Measurements from ENCODE around the gene TPSG1. TPM values are rescaled to one million over a fixed set of nuclear protein-coding genes. Genes with fewer than 3 reads are reported as not detected.
"Not testable (repeated sequence)": the region's sequence is repeated elsewhere in the genome, so short reads cannot be mapped to it uniquely, and the experiment has no call there.

The TPSG1 gene
- total and polyA plus RNA-seq, 10 of the 15 experiments (the other 5 are each of a cell fraction or from before 2014, with no cell fraction given), result not detected

DNA sequence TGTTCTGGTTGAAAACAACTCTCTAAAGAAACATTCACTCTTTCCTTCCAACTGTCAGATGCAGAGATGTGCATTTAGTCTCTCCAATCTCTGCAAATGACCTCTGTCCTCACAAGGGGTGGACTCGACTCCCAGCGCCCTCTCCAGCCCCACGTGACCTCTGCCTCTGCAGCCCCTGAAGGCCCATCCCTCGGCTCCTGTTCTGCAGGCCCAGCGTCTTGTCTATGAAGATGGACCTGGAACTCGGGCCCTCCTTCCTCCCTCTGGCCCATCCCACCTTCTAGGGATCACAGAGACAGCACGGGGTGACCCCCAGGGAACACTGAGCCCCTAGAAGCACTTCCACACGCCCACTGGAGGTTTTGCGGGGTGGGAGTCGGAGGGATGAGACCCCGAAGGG is 18.3 kb upstream of the TPSG1 start:
- H4K20me1 ChIP-seq (ENCODE audit: control insufficient read depth, insufficient read depth); H2AFZ ChIP-seq (ENCODE audit: control insufficient read depth, low read depth, low read length); ATAC-seq; intact Hi-C loops (cut with micrococcal nuclease; ENCODE audit: unreplicated experiment); in situ Hi-C loops (cut with MboI); H3K9ac ChIP-seq (ENCODE audit: control insufficient read depth, insufficient read depth, low read length); CTCF ChIA-PET; POLR2A ChIA-PET; H3K4me1 ChIP-seq (ENCODE audit: control insufficient read depth, insufficient read depth, low read length); RAD21 ChIA-PET (ENCODE audit: unreplicated experiment); H3K27me3 ChIP-seq (replicated peaks in 1 of 2; ENCODE audit: control insufficient read depth in 2 of 2, insufficient read depth in 2 of 2, low read length in 1 of 2); BruUV-seq (replicated peaks); H3K79me2 ChIP-seq (ENCODE audit: control insufficient read depth, insufficient read depth, low read length); H3K36me3 ChIP-seq (ENCODE audit: control insufficient read depth in 2 of 2, insufficient read depth in 2 of 2, low read length in 1 of 2); H3K9me3 ChIP-seq (replicated peaks; ENCODE audit: control insufficient read depth, insufficient read depth, low read length); H3K27ac ChIP-seq (ENCODE audit: control insufficient read depth, insufficient read depth); H3K4me3 ChIP-seq; H3K4me2 ChIP-seq (ENCODE audit: control insufficient read depth, insufficient read depth); SMC1A ChIA-PET (ENCODE audit: uncharacterized antibody, unreplicated experiment); DNase-seq (ENCODE audit: low read depth, low spot score); FAIRE-seq: not testable (repeated sequence)
- WGBS (ENCODE audit: insufficient coverage, insufficient replicate concordance, low lambda C conversion rate, missing lambda C conversion rate), result 25% methylated on average over 7 of the region's 11 CpGs

DNA sequence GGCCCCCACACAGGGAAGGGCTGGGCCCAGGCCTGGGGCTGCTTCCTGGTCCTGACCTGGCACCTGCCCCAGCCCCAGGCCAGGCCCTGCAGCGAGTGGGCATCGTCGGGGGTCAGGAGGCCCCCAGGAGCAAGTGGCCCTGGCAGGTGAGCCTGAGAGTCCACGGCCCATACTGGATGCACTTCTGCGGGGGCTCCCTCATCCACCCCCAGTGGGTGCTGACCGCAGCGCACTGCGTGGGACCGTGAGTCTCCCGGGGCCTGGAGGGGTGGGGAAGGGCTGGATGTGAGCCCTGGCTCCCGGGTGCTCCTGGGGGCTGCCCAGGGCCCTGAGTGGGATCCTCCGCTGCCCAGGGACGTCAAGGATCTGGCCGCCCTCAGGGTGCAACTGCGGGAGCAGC is 16.0 kb upstream of the TPSG1 start:
- WGBS (ENCODE audit: insufficient coverage, insufficient replicate concordance, low lambda C conversion rate, missing lambda C conversion rate), result 71% methylated on average over 9 of the region's 15 CpGs
- intact Hi-C loops (cut with micrococcal nuclease; ENCODE audit: unreplicated experiment); ATAC-seq; H3K27me3 ChIP-seq (replicated peaks in 1 of 2; ENCODE audit: control insufficient read depth in 2 of 2, insufficient read depth in 2 of 2, low read length in 1 of 2); H3K4me1 ChIP-seq (ENCODE audit: control insufficient read depth, insufficient read depth, low read length); POLR2A ChIA-PET; FAIRE-seq; H4K20me1 ChIP-seq (ENCODE audit: control insufficient read depth, insufficient read depth); BruUV-seq (replicated peaks); RAD21 ChIA-PET (ENCODE audit: unreplicated experiment); H3K79me2 ChIP-seq (ENCODE audit: control insufficient read depth, insufficient read depth, low read length); in situ Hi-C loops (cut with MboI); H2AFZ ChIP-seq (ENCODE audit: control insufficient read depth, low read depth, low read length); H3K36me3 ChIP-seq (ENCODE audit: control insufficient read depth in 2 of 2, insufficient read depth in 2 of 2, low read length in 1 of 2); H3K27ac ChIP-seq (ENCODE audit: control insufficient read depth, insufficient read depth); H3K4me3 ChIP-seq; CTCF ChIA-PET; H3K9ac ChIP-seq (ENCODE audit: control insufficient read depth, insufficient read depth, low read length); DNase-seq (ENCODE audit: low read depth, low spot score); H3K9me3 ChIP-seq (replicated peaks; ENCODE audit: control insufficient read depth, insufficient read depth, low read length); SMC1A ChIA-PET (ENCODE audit: uncharacterized antibody, unreplicated experiment); H3K4me2 ChIP-seq (ENCODE audit: control insufficient read depth, insufficient read depth): not testable (repeated sequence)

DNA sequence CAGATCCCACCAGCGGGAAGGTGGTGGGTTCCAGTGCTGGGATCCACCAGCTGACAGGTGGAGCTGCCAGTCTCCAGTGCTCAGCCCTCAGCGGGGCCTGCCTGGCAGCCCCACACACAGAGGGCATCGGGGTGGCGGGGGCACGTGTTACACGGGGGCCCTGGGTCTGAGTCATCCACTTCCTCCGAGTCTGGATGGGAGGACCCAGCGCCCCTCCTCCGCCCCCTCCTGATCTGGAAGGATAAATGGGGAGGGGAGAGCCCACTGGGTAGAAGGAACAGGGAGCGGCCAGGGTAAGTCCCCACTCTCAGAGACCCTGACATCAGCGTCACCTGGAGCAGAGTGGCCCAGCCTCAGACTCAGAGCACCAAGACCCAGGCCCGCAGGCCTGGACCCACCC is 15.4 kb upstream of the TPSG1 start, which contains the start of gene TPSAB1:
TSS of gene TPSAB1 (plus strand) at position 270 of the 400 bp plus-strand sequence. CDS start 234 bp downstream, outside the sequence.
- not testable (repeated sequence) for H4K20me1 ChIP-seq (ENCODE audit: control insufficient read depth, insufficient read depth); FAIRE-seq

DNA sequence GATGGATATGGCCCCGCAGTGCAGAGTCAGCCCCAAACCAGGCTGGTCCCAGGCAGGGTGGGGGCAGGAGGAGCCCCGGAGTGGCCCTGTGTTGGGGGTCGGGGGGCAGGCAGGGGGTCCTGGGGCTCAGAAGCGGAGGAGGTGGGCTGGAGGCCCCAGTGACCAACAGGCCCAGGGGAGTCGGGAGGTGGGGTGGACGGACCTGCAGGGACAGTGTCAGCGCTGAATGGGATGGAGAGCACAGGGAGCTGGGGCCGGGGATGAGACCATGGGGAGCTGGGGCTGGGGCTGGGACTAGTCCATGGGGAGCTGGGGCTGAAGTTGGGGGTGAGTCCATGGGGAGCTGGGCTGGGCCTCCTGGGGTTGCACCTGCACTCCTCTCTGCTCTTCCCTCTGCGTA is 14.5 kb upstream of the TPSG1 start:
- BruUV-seq (replicated peaks); H3K4me1 ChIP-seq (ENCODE audit: control insufficient read depth, insufficient read depth, low read length); ATAC-seq; H3K9ac ChIP-seq (ENCODE audit: control insufficient read depth, insufficient read depth, low read length); H4K20me1 ChIP-seq (ENCODE audit: control insufficient read depth, insufficient read depth); H2AFZ ChIP-seq (ENCODE audit: control insufficient read depth, low read depth, low read length); DNase-seq (ENCODE audit: low read depth, low spot score); in situ Hi-C loops (cut with MboI); POLR2A ChIA-PET; H3K27me3 ChIP-seq (replicated peaks in 1 of 2; ENCODE audit: control insufficient read depth in 2 of 2, insufficient read depth in 2 of 2, low read length in 1 of 2); H3K27ac ChIP-seq (ENCODE audit: control insufficient read depth, insufficient read depth); RAD21 ChIA-PET (ENCODE audit: unreplicated experiment); CTCF ChIA-PET; intact Hi-C loops (cut with micrococcal nuclease; ENCODE audit: unreplicated experiment); H3K4me2 ChIP-seq (ENCODE audit: control insufficient read depth, insufficient read depth); FAIRE-seq; SMC1A ChIA-PET (ENCODE audit: uncharacterized antibody, unreplicated experiment); H3K36me3 ChIP-seq (ENCODE audit: control insufficient read depth in 2 of 2, insufficient read depth in 2 of 2, low read length in 1 of 2); H3K4me3 ChIP-seq; H3K9me3 ChIP-seq (replicated peaks; ENCODE audit: control insufficient read depth, insufficient read depth, low read length); H3K79me2 ChIP-seq (ENCODE audit: control insufficient read depth, insufficient read depth, low read length): not testable (repeated sequence)
- whole genome bisulfite sequencing (ENCODE audit: insufficient coverage, insufficient replicate concordance, low lambda C conversion rate, missing lambda C conversion rate), result 30% methylated on average over 6 of the region's 9 CpGs

More for the DNA sequence above, 15.4 kb upstream of the TPSG1 start, which contains the start of gene TPSAB1:
- H3K36me3 ChIP-seq (ENCODE audit: control insufficient read depth in 2 of 2, insufficient read depth in 2 of 2, low read length in 1 of 2); ATAC-seq; H3K4me3 ChIP-seq; H3K4me2 ChIP-seq (ENCODE audit: control insufficient read depth, insufficient read depth); in situ Hi-C loops (cut with MboI); SMC1A ChIA-PET (ENCODE audit: uncharacterized antibody, unreplicated experiment); CTCF ChIA-PET; H2AFZ ChIP-seq (ENCODE audit: control insufficient read depth, low read depth, low read length); POLR2A ChIA-PET; RAD21 ChIA-PET (ENCODE audit: unreplicated experiment); DNase-seq (ENCODE audit: low read depth, low spot score); BruUV-seq (replicated peaks); H3K9ac ChIP-seq (ENCODE audit: control insufficient read depth, insufficient read depth, low read length); H3K27me3 ChIP-seq (replicated peaks in 1 of 2; ENCODE audit: control insufficient read depth in 2 of 2, insufficient read depth in 2 of 2, low read length in 1 of 2); H3K4me1 ChIP-seq (ENCODE audit: control insufficient read depth, insufficient read depth, low read length); H3K79me2 ChIP-seq (ENCODE audit: control insufficient read depth, insufficient read depth, low read length); H3K9me3 ChIP-seq (replicated peaks; ENCODE audit: control insufficient read depth, insufficient read depth, low read length); H3K27ac ChIP-seq (ENCODE audit: control insufficient read depth, insufficient read depth); intact Hi-C loops (cut with micrococcal nuclease; ENCODE audit: unreplicated experiment): not testable (repeated sequence)
- WGBS (ENCODE audit: insufficient coverage, insufficient replicate concordance, low lambda C conversion rate, missing lambda C conversion rate), result 0% methylated on average over 4 of the region's 12 CpGs

Data from GM12878 (cell line).